HCT116 (cell line): ENCODE measurements around the gene FAM50B. TPM values are rescaled to one million over a fixed set of nuclear protein-coding genes. Genes with fewer than 3 reads are reported as not detected.

Source experiments
- ATAC-seq: fragments of 200-7000 bp; cut with Tn5 transposase; 2 replicates; pipeline ENCODE4 v1.9.1; 2020; ENCODE audit warnings: mild to moderate bottlenecking, moderate library complexity
- BruUV-seq: library from RNA; stranded (reverse); fragments of 400-500 nt; replicated peaks from 2 replicates; lab custom pipeline; 2021; lab: Mats Ljungman, UMichigan
- CTCF ChIA-PET: fragments of 300-600 bp; sonication (Branson Sonifier 250); formaldehyde crosslinking; loops from one replicate; lab custom pipeline; 2021; ENCODE audit warnings: antibody characterized with exemption; lab: Charles Lee
- POLR2A ChIA-PET: fragments of 300-600, 350-600 bp; sonication (Branson Sonifier 250); formaldehyde crosslinking; loops from one replicate; lab custom pipeline; 2021; ENCODE audit warnings: antibody characterized with exemption; lab: Charles Lee
- RAD21 ChIA-PET, 2 experiments: fragments of 300-600 bp; sonication (Branson Sonifier 250); formaldehyde crosslinking; loops; one replicate each; lab custom pipeline; 2023; ENCODE audit warnings: low total read pairs in 2 of 2; ENCODE audit not compliant: uncharacterized antibody in 2 of 2, unreplicated experiment in 2 of 2, low non-redundant PET in 1 of 2; lab: Charles Lee
- DNase-seq: peaks from one replicate; pipeline ENCODE4 v3.0.0-alpha.2; 2010; ENCODE audit warnings: low read depth, low spot score
- H2AFZ ChIP-seq: fragments of 200-600 bp; shearing (Covaris generic), sonication (generic); 2 replicates; pipeline ENCODE4 v1.6.1; 2017; ENCODE audit warnings: low read depth, mixed run types, mixed read lengths, antibody characterized with exemption, low read length; ENCODE audit not compliant: poor library complexity, severe bottlenecking
- H3K27ac ChIP-seq: 2 replicates; pipeline ENCODE4 v1.5.1; 2012; ENCODE audit warnings: low read depth, low read length
- H3K27me3 ChIP-seq: fragments of 200-600 bp; sonication (generic); 2 replicates; pipeline ENCODE4 v1.6.1; 2016; ENCODE audit warnings: mixed run types, low read length, mixed read lengths; ENCODE audit not compliant: insufficient read depth
- H3K36me3 ChIP-seq, 2 experiments: fragments of 200-500 bp in 1 of 2; fragments of 200-600 bp in 1 of 2; sonication (Bioruptor generic) in 1 of 2; sonication (generic) in 1 of 2; 2 replicates each; pipeline versions ENCODE4 v1.5.1 to v1.6.1; 2014 to 2016; ENCODE audit warnings: low read length in 2 of 2, inconsistent platforms in 1 of 2, mixed read lengths in 1 of 2, mixed run types in 1 of 2; ENCODE audit not compliant: insufficient read depth in 2 of 2, control insufficient read depth in 1 of 2
- H3K4me1 ChIP-seq, 2 experiments: fragments of 200-600 bp in 1 of 2; sonication (generic) in 1 of 2; 2 replicates each; pipeline versions ENCODE4 v1.5.1 to v1.6.1; 2012 to 2017; ENCODE audit warnings: low read length in 2 of 2, inconsistent platforms in 1 of 2, mild to moderate bottlenecking in 1 of 2, mixed read lengths in 1 of 2, mixed run types in 1 of 2, moderate library complexity in 1 of 2; ENCODE audit not compliant: insufficient read depth in 2 of 2, control insufficient read depth in 1 of 2
- H3K4me2 ChIP-seq: fragments of 200-600 bp; sonication (generic); 2 replicates; pipeline ENCODE4 v1.6.1; 2017; ENCODE audit warnings: mixed run types, low read length, mixed read lengths
- H3K4me3 ChIP-seq, 2 experiments: fragments of 200-600 bp in 1 of 2; sonication (generic) in 1 of 2; replicated peaks in 1 of 2; 2 replicates each; pipeline ENCODE4 v1.5.1; 2011 to 2016; ENCODE audit warnings: low read length in 2 of 2, control low read depth in 1 of 2, low read depth in 1 of 2, mild to moderate bottlenecking in 1 of 2, mixed read lengths in 1 of 2, mixed run types in 1 of 2
- H3K79me2 ChIP-seq: fragments of 200-600 bp; sonication (generic); 2 replicates; pipeline ENCODE4 v1.6.1; 2017; ENCODE audit warnings: mild to moderate bottlenecking, mixed run types, low read length, moderate library complexity, mixed read lengths; ENCODE audit not compliant: insufficient read depth
- H3K9ac ChIP-seq: fragments of 200-600 bp; sonication (generic); 2 replicates; pipeline ENCODE4 v1.6.1; 2016; ENCODE audit warnings: low read length, mixed read lengths
- H3K9me2 ChIP-seq: fragments of 200-600 bp; sonication (generic), shearing (Covaris generic); 2 replicates; pipeline ENCODE4 v1.6.1; 2017; ENCODE audit warnings: mixed run types, mild to moderate bottlenecking, moderate library complexity; ENCODE audit not compliant: insufficient read depth
- H3K9me3 ChIP-seq, 2 experiments: fragments of 200-500 bp in 1 of 2; fragments of 200-600 bp in 1 of 2; sonication (Bioruptor generic) in 1 of 2; sonication (generic) in 1 of 2; 2 replicates each; pipeline ENCODE4 v1.6.1; 2014 to 2017; ENCODE audit warnings: low read length in 2 of 2, mixed read lengths in 2 of 2, inconsistent platforms in 1 of 2, low read depth in 1 of 2, mild to moderate bottlenecking in 1 of 2, mixed run types in 1 of 2, moderate library complexity in 1 of 2; ENCODE audit not compliant: control insufficient read depth in 1 of 2, insufficient read depth in 1 of 2
- H4K20me1 ChIP-seq: fragments of 200-600 bp; sonication (generic), shearing (Covaris generic); 2 replicates; pipeline ENCODE4 v1.6.1; 2017; ENCODE audit warnings: mixed run types, mild to moderate bottlenecking, moderate library complexity; ENCODE audit not compliant: insufficient read depth
- CBX3 ChIP-seq: IDR thresholded peaks from 2 replicates; pipeline ENCODE4 v1.6.1; 2012; ENCODE audit warnings: low read depth
- CEBPB ChIP-seq: IDR thresholded peaks from 2 replicates; pipeline ENCODE4 v1.6.1; 2012; ENCODE audit warnings: low read depth
- EGR1 ChIP-seq: IDR thresholded peaks from 2 replicates; pipeline ENCODE4 v1.6.1; 2012; ENCODE audit warnings: low read depth
- ELF1 ChIP-seq: IDR thresholded peaks from 2 replicates; pipeline ENCODE4 v1.6.1; 2012; ENCODE audit warnings: low read depth, borderline replicate concordance
- EZH2 ChIP-seq: fragments of 200-600 bp; sonication (generic); IDR thresholded peaks from 2 replicates; pipeline ENCODE4 v1.6.1; 2017; ENCODE audit warnings: antibody characterized with exemption, mixed run types
- POLR2A ChIP-seq: IDR thresholded peaks from 2 replicates; pipeline ENCODE4 v1.7.0; 2011; ENCODE audit warnings: borderline replicate concordance; ENCODE audit not compliant: insufficient read depth, insufficient read length; ENCODE audit errors: extremely low read depth
- POLR2AphosphoS5 ChIP-seq: IDR thresholded peaks from 2 replicates; pipeline ENCODE4 v1.6.1; 2011; ENCODE audit warnings: mild to moderate bottlenecking, low read depth, low read length, moderate library complexity
- RAD21 ChIP-seq: IDR thresholded peaks from 2 replicates; pipeline ENCODE4 v1.6.1; 2012; ENCODE audit warnings: low read depth, mild to moderate bottlenecking
- YY1 ChIP-seq: IDR thresholded peaks from 2 replicates; pipeline ENCODE4 v1.6.1; 2011; ENCODE audit warnings: low read length, low read depth, moderate library complexity, mild to moderate bottlenecking; ENCODE audit not compliant: insufficient replicate concordance; ENCODE audit errors: extremely low read depth
- intact Hi-C: fragments of 100-400 bp; cut with micrococcal nuclease; formaldehyde crosslinking; loops from 2 replicates; pipeline ENCODE4 v1.10.0; 2022
- total RNA-seq: library from RNA; stranded (reverse); gene quantifications from one replicate; pipeline ENCODE4 v1.2.1, GENCODE V29; 2021; ENCODE audit not compliant: unreplicated experiment

The FAM50B gene
- total RNA-seq, 1 experiment from 2014 or later, result 0.86 TPM

- Histone ChIP-seq H3K4me2 (no peak overlapping the region), H3K36me3 (no peaks in the 10 kb centered on the region), H3K79me2 (no peaks in the 10 kb centered on the region), H3K27me3 (no peaks in the 10 kb centered on the region), H3K9me3 (no peaks in the 10 kb centered on the region), H3K27ac (no peak overlapping the region), H3K9me2 (no peaks in the 10 kb centered on the region), H2AFZ (no peak overlapping the region), H4K20me1 (no peaks in the 10 kb centered on the region), H3K4me3 (no peak overlapping the region), H3K4me1 (no peaks in the 10 kb centered on the region), H3K9ac (no peak overlapping the region)
- ChIA-PET CTCF (no interaction called here), RAD21 (no interaction called here), POLR2A (no interaction called here)
- no TSS peak for BruUV-seq
- DNase-seq (no peak), ATAC-seq (no peak)
- TF ChIP-seq ELF1 (no peak), CBX3 (no peak)
- intact Hi-C loops, result no loop called here
These were observed 6.7 kb downstream of the FAM50B start for GRCh38 chr6:3855866-3856265.

GRCh38 chr6:3856576-3856975 lies 7.4 kb downstream of the FAM50B start:
- H4K20me1 ChIP-seq, result no peaks in the 10 kb centered on the region
- ATAC-seq (no peak), DNase-seq (no peak)
- H3K79me2 ChIP-seq, result no peaks in the 10 kb centered on the region
- CTCF ChIA-PET, result no interaction called here
- H3K4me2 ChIP-seq, result no peak overlapping the region
- no peak overlapping the region for H2AFZ ChIP-seq
- H3K9me3 ChIP-seq, result no peaks in the 10 kb centered on the region
- no peaks in the 10 kb centered on the region for H3K36me3 ChIP-seq
- POLR2A ChIA-PET, result no interaction called here
- H3K9me2 ChIP-seq, result no peaks in the 10 kb centered on the region
- TF ChIP-seq EZH2 (no peak), CEBPB (no peak), POLR2A (no peak), RAD21 (no peak), POLR2AphosphoS5 (no peak), EGR1 (no peak), YY1 (no peak)
- BruUV-seq, result no TSS peak
- RAD21 ChIA-PET, result no interaction called here
- H3K9ac ChIP-seq, result no peak overlapping the region
- intact Hi-C loops, result no loop called here
- H3K27ac ChIP-seq, result no peak overlapping the region
- no peak overlapping the region for H3K4me3 ChIP-seq
- no peaks in the 10 kb centered on the region for H3K27me3 ChIP-seq
- H3K4me1 ChIP-seq, result no peaks in the 10 kb centered on the region
